Dendritic cell treated with granulocyte-macrophage colony-stimulating factor and Interleukin-4, amounts not matched to agents 40 ng/mL and 50 ng/mL, for 4 days (primary cell): ENCODE data around the gene MATN1.

Experiments
- H3K27ac Mint-ChIP-seq: one replicate; pipeline ENCODE4 v1.8.0; 2022; ENCODE audit warnings: mild to moderate bottlenecking, mixed read lengths
- H3K27me3 Mint-ChIP-seq: one replicate; pipeline ENCODE4 v1.8.0; 2022; ENCODE audit warnings: mild to moderate bottlenecking, mixed read lengths
- H3K36me3 Mint-ChIP-seq: one replicate; pipeline ENCODE4 v1.8.0; 2022; ENCODE audit warnings: low read depth, mixed read lengths
- H3K4me1 Mint-ChIP-seq: one replicate; pipeline ENCODE4 v1.8.0; 2022; ENCODE audit warnings: low read depth, mixed read lengths
- H3K4me3 Mint-ChIP-seq: one replicate; pipeline ENCODE4 v1.8.0; 2022; ENCODE audit warnings: mild to moderate bottlenecking, moderate library complexity, mixed read lengths
- H3K9me3 Mint-ChIP-seq: one replicate; pipeline ENCODE4 v1.8.0; 2022; ENCODE audit warnings: mixed read lengths
- intact Hi-C: fragments of 100-400 bp; cut with micrococcal nuclease; formaldehyde crosslinking; loops from one replicate; pipeline ENCODE4 v1.15.0; 2022

Gene MATN1

GRCh38 chr1:30744060-30744756, 20.8 kb upstream of the MATN1 start:
- Mint-ChIP-seq H3K4me1 (peaks cover 99% of the 10 kb centered on the region), H3K27ac (peak overlapping the region; percentile 84), H3K36me3 (peaks cover 90% of the 10 kb centered on the region), H3K9me3 (no peaks in the 10 kb centered on the region), H3K4me3 (no peak overlapping the region), H3K27me3 (no peaks in the 10 kb centered on the region)
- intact Hi-C loops, result no loop called here

GRCh38 chr1:30743584-30744059, 20.2 kb upstream of the MATN1 start:
- Mint-ChIP-seq H3K27ac (no peak overlapping the region), H3K27me3 (no peaks in the 10 kb centered on the region), H3K36me3 (peaks cover 90% of the 10 kb centered on the region), H3K4me3 (no peak overlapping the region), H3K4me1 (peaks cover 99% of the 10 kb centered on the region), H3K9me3 (no peaks in the 10 kb centered on the region)
- intact Hi-C loops, result no loop called here

- H3K4me3 Mint-ChIP-seq, result no peak overlapping the region
- no peak overlapping the region for H3K27ac Mint-ChIP-seq
- intact Hi-C loops, result no loop called here
- no peaks in the 10 kb centered on the region for H3K9me3 Mint-ChIP-seq
- peaks cover 91% of the 10 kb centered on the region for H3K36me3 Mint-ChIP-seq
- no peaks in the 10 kb centered on the region for H3K27me3 Mint-ChIP-seq
- peaks cover 94% of the 10 kb centered on the region for H3K4me1 Mint-ChIP-seq
Measured at GRCh38 chr1:30742963-30743559, 19.7 kb upstream of the MATN1 start.

- H3K27ac Mint-ChIP-seq, result no peak overlapping the region
- no peaks in the 10 kb centered on the region for H3K27me3 Mint-ChIP-seq
- peaks cover 92% of the 10 kb centered on the region for H3K36me3 Mint-ChIP-seq
- peaks cover 88% of the 10 kb centered on the region for H3K4me1 Mint-ChIP-seq
- H3K4me3 Mint-ChIP-seq, result no peak overlapping the region
- intact Hi-C loops, result no loop called here
- H3K9me3 Mint-ChIP-seq, result no peaks in the 10 kb centered on the region
Measured at GRCh38 chr1:30742300-30742962, 19.0 kb upstream of the MATN1 start.

GRCh38 chr1:30741239-30741894, 18.0 kb upstream of the MATN1 start:
- intact Hi-C loops, result no loop called here
- H3K27me3 Mint-ChIP-seq, result no peaks in the 10 kb centered on the region
- peak overlapping the region; percentile 2 for H3K4me3 Mint-ChIP-seq
- H3K27ac Mint-ChIP-seq, result peak overlapping the region; percentile 26
- H3K9me3 Mint-ChIP-seq, result no peaks in the 10 kb centered on the region
- peaks cover 84% of the 10 kb centered on the region for H3K4me1 Mint-ChIP-seq
- H3K36me3 Mint-ChIP-seq, result peaks cover 92% of the 10 kb centered on the region

- H3K9me3 Mint-ChIP-seq, result no peaks in the 10 kb centered on the region
- no peaks in the 10 kb centered on the region for H3K27me3 Mint-ChIP-seq
- peaks cover 76% of the 10 kb centered on the region for H3K4me1 Mint-ChIP-seq
- peaks cover 92% of the 10 kb centered on the region for H3K36me3 Mint-ChIP-seq
- H3K27ac Mint-ChIP-seq, result peak overlapping the region; percentile 26
- intact Hi-C loops, result no loop called here
- no peak overlapping the region for H3K4me3 Mint-ChIP-seq
Measured at GRCh38 chr1:30740251-30741238, 17.2 kb upstream of the MATN1 start.

GRCh38 chr1:30739601-30740000, 16.2 kb upstream of the MATN1 start:
- Mint-ChIP-seq H3K4me3 (no peak overlapping the region), H3K4me1 (peaks cover 67% of the 10 kb centered on the region), H3K27me3 (no peaks in the 10 kb centered on the region), H3K9me3 (no peaks in the 10 kb centered on the region), H3K27ac (no peak overlapping the region), H3K36me3 (peaks cover 92% of the 10 kb centered on the region)
- intact Hi-C loops, result no loop called here

GRCh38 chr1:30738715-30739559, 15.6 kb upstream of the MATN1 start:
- intact Hi-C loops, result no loop called here
- H3K9me3 Mint-ChIP-seq, result no peaks in the 10 kb centered on the region
- no peak overlapping the region for H3K4me3 Mint-ChIP-seq
- H3K27ac Mint-ChIP-seq, result peak overlapping the region; percentile 12
- peaks cover 96% of the 10 kb centered on the region for H3K36me3 Mint-ChIP-seq
- peaks cover 60% of the 10 kb centered on the region for H3K4me1 Mint-ChIP-seq
- H3K27me3 Mint-ChIP-seq, result no peaks in the 10 kb centered on the region

GRCh38 chr1:30738040-30738714, 14.8 kb upstream of the MATN1 start:
- Mint-ChIP-seq H3K4me1 (peaks cover 56% of the 10 kb centered on the region), H3K4me3 (no peak overlapping the region), H3K36me3 (peaks cover 99% of the 10 kb centered on the region), H3K27me3 (no peaks in the 10 kb centered on the region), H3K27ac (peak overlapping the region; percentile 12), H3K9me3 (no peaks in the 10 kb centered on the region)
- intact Hi-C loops, result no loop called here

- no peak overlapping the region for H3K4me3 Mint-ChIP-seq
- no peaks in the 10 kb centered on the region for H3K9me3 Mint-ChIP-seq
- H3K27me3 Mint-ChIP-seq, result no peaks in the 10 kb centered on the region
- no peak overlapping the region for H3K27ac Mint-ChIP-seq
- peaks cover 53% of the 10 kb centered on the region for H3K4me1 Mint-ChIP-seq
- H3K36me3 Mint-ChIP-seq, result peaks cover 100% of the 10 kb centered on the region
- intact Hi-C loops, result no loop called here
Measured at GRCh38 chr1:30737357-30738039, 14.1 kb upstream of the MATN1 start.

GRCh38 chr1:30735668-30736498, 12.5 kb upstream of the MATN1 start:
- H3K27ac Mint-ChIP-seq, result no peak overlapping the region
- intact Hi-C loops, result no loop called here
- no peak overlapping the region for H3K4me3 Mint-ChIP-seq
- peaks cover 50% of the 10 kb centered on the region for H3K4me1 Mint-ChIP-seq
- H3K9me3 Mint-ChIP-seq, result no peaks in the 10 kb centered on the region
- H3K27me3 Mint-ChIP-seq, result no peaks in the 10 kb centered on the region
- peaks cover 88% of the 10 kb centered on the region for H3K36me3 Mint-ChIP-seq
